ENCODE results near the gene JCAD. TPM values are rescaled to one million over a fixed set of nuclear protein-coding genes. Genes with fewer than 3 reads are reported as not detected.
"Not testable (repeated sequence)": the region's sequence is repeated elsewhere in the genome, so short reads cannot be mapped to it uniquely, and the experiment has no call there.

Gene JCAD
- total RNA-seq (100 to 1,000 TPM in 3 of 4 donors, 10 to 100 TPM in 1; 99.7 to 141 (median 123) TPM), polyA plus RNA-seq (1 to 10 TPM in 2 of 3 donors, under 1 TPM in 1; 0.46 to 4.4 (median 3.6) TPM)

DNA sequence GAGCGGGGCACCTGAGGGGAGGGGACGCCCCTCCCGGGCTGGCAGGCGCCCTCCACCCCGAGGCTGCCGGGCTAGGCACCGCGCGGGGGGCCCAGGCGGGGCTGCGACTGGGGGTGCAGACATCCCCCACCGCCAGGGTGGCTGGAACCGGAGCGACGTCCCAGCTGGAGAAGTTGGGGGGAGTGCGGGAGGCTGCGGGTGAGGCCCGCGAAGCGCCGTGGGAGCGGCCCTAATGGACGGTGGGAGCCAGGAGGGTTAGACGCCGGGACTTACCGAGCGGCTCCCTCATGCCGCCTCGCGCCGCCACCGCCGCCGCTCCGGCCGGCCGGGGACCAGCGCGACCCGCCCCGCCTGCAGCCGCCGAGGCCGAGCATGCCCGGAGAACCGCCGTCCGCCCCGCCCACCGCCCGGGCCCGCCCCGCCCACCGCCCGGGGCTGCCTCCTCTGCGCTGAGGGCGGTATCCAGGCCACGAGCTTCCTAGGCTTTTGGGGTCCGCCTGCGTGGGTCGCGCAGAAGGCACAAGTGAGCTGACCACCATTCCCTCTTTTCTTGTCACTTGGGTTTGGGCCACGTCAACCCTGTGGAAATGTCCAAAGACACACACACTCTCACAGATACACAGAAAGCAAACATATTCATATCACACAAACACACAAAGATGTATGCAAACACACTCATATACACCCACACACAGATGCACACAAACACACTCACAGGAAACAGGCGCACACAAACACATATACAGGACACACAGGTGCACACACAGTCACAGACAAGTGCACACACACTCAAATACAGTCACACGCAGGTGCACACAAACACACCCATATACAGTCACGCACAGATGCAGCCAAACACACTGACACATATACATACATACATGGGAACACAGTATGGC lies at the start of gene JCAD:
Gene JCAD, minus strand, starts transcription at position 378 of the 899 bp plus-strand sequence. CDS start 11,774 bp downstream, outside the sequence.
- WGBS, 2 donors, result 3 to 4% methylated on average over 66 of the region's 66 CpGs
- peak within 1 kb of the TSS; percentile 88 to 94 (median 92) for H3K27ac ChIP-seq
- peak within 1 kb of the TSS; percentile 83 to 99 (median 87) for H3K4me3 ChIP-seq
- no peaks in the 10 kb centered on the region for H3K9me3 ChIP-seq
- intact Hi-C loops (cut with DNase I), result loop anchor here (5.0 to 10.0 kb wide), 4 partner anchors 57 to 285 kb away; partner anchors contain the start of gene MTPAP
- DNase-seq, result peak; percentile 89
- no peaks in the 10 kb centered on the region for H3K36me3 ChIP-seq
- H3K4me1 ChIP-seq, result peaks cover 0 to 60% (median 47%) of the 10 kb centered on the region in 4 donors
- no peaks in the 10 kb centered on the region for H3K27me3 ChIP-seq
- TF ChIP-seq POLR2A (IDR thresholded peaks at IDR 0.05) (no peak), POLR2AphosphoS5 (IDR thresholded peaks at IDR 0.05) (peak; percentile 68 to 81 (median 72))
- TF ChIP-seq, protein P1, sequence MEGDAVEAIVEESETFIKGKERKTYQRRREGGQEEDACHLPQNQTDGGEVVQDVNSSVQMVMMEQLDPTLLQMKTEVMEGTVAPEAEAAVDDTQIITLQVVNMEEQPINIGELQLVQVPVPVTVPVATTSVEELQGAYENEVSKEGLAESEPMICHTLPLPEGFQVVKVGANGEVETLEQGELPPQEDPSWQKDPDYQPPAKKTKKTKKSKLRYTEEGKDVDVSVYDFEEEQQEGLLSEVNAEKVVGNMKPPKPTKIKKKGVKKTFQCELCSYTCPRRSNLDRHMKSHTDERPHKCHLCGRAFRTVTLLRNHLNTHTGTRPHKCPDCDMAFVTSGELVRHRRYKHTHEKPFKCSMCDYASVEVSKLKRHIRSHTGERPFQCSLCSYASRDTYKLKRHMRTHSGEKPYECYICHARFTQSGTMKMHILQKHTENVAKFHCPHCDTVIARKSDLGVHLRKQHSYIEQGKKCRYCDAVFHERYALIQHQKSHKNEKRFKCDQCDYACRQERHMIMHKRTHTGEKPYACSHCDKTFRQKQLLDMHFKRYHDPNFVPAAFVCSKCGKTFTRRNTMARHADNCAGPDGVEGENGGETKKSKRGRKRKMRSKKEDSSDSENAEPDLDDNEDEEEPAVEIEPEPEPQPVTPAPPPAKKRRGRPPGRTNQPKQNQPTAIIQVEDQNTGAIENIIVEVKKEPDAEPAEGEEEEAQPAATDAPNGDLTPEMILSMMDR (IDR thresholded peaks at IDR 0.05), result peak in 1 of 4 experiments; percentile 22

DNA sequence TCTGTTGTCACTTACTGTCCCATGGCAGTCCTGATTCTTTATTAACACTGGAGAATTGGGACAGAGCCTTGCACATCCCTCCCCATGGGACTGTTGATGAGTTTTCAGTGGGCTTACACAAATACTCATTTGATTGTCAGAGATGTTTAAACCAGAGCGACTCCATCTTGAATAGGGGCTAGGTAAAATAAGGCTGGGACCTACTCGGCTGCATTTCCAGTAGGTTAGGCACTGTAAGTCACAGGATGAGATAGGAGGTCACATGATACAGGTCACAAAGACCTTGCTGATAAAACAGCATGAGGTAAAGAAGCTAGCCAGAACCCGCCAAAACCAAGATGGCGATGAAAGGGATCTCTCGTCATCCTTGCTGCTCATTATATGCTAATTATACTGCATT lies 47.6 kb upstream of the JCAD start:
- no peaks in the 10 kb centered on the region for H3K36me3 ChIP-seq
- intact Hi-C loops (cut with DNase I), result no loop called here
- TF ChIP-seq POLR2A (IDR thresholded peaks at IDR 0.05) (no peak), EP300 (IDR thresholded peaks at IDR 0.05) (no peak), POLR2AphosphoS5 (IDR thresholded peaks at IDR 0.05) (no peak)
- TF ChIP-seq, protein P1 (IDR thresholded peaks at IDR 0.05), result no peak
- WGBS, 2 donors, result 84 to 93% methylated on average over 5 of the region's 5 CpGs
- no peak overlapping the region for H3K4me3 ChIP-seq
- H3K4me1 ChIP-seq, result peaks cover 0 to 11% (median 4%) of the 10 kb centered on the region in 4 donors
- H3K27me3 ChIP-seq, result no peaks in the 10 kb centered on the region
- no peaks in the 10 kb centered on the region for H3K9me3 ChIP-seq
- no peak overlapping the region for H3K27ac ChIP-seq
- DNase-seq, result no peak

- H3K27ac ChIP-seq, result no peak overlapping the region
- no peak overlapping the region for H3K4me3 ChIP-seq
- DNase-seq, result no peak
- H3K36me3 ChIP-seq, result no peaks in the 10 kb centered on the region
- 86 to 88% methylated on average over 7 of the region's 7 CpGs for WGBS, 2 donors
- TF ChIP-seq EP300 (IDR thresholded peaks at IDR 0.05) (no peak), POLR2AphosphoS5 (IDR thresholded peaks at IDR 0.05) (no peak), POLR2A (IDR thresholded peaks at IDR 0.05) (no peak)
- TF ChIP-seq, protein P1 (IDR thresholded peaks at IDR 0.05), result no peak
- no peaks in the 10 kb centered on the region for H3K27me3 ChIP-seq
- no peaks in the 10 kb centered on the region for H3K4me1 ChIP-seq
- H3K9me3 ChIP-seq, result no peaks in the 10 kb centered on the region
- intact Hi-C loops (cut with DNase I), result no loop called here
Measured at GRCh38 chr10:30103595-30104320, 44.4 kb upstream of the JCAD start.

DNA sequence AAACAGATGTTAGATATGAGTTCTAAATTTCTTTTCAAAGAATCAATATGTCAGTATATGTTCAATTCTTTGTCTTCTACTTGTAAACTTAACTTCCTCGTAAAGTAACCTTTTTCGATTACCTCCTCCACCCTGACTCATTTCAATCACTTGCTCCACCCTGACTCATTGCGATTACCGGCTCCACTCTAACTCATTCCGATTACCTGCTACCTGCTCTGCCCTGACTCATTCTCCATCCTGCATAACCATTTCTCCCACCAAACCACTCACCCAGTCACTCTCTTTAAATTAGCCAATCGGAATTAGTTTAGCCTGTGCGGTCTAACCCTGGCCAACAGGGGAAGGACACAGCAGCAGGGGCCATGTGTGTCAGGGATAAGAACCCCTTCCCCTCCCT lies 40.3 kb upstream of the JCAD start:
- H3K4me1 ChIP-seq; H3K9me3 ChIP-seq; DNase-seq; H3K27me3 ChIP-seq; H3K36me3 ChIP-seq; intact Hi-C loops (cut with DNase I); H3K27ac ChIP-seq; H3K4me3 ChIP-seq: not testable (repeated sequence)
- WGBS, 2 donors, result 74 to 89% methylated on average over 7 of the region's 7 CpGs

GRCh38 chr10:30099101-30099500 lies 39.7 kb upstream of the JCAD start:
- 41 to 78% methylated on average over 1 of the region's 1 CpG for WGBS, 2 donors
- intact Hi-C loops (cut with DNase I), result no loop called here
- DNase-seq, result no peak

More at GRCh38 chr10:30099101-30099500, 39.7 kb upstream of the JCAD start:
- Histone ChIP-seq H3K36me3 (no peaks in the 10 kb centered on the region), H3K9me3 (no peaks in the 10 kb centered on the region), H3K27ac (no peak overlapping the region), H3K27me3 (no peaks in the 10 kb centered on the region), H3K4me3 (no peak overlapping the region), H3K4me1 (peaks cover 0 to 3% (median 0%) of the 10 kb centered on the region in 4 donors)
- TF ChIP-seq, protein P1 (IDR thresholded peaks at IDR 0.05), result no peak
- TF ChIP-seq POLR2A (IDR thresholded peaks at IDR 0.05), result no peak
- no peak for TF ChIP-seq POLR2AphosphoS5 (IDR thresholded peaks at IDR 0.05)
- no peak for TF ChIP-seq EP300 (IDR thresholded peaks at IDR 0.05)

All from sigmoid colon (tissue), 7 donors.